H9 (cell line): ENCODE results near the gene AKNA. TPM values are rescaled to one million over a fixed set of nuclear protein-coding genes. Genes with fewer than 3 reads are reported as not detected.

Source experiments
- DNase-seq: peaks from one replicate; pipeline ENCODE4 v3.0.0-alpha.2; 2017
- H2AFZ ChIP-seq: one replicate; pipeline ENCODE4 v1.6.1; 2013; ENCODE audit warnings: mild to moderate bottlenecking, low read length, control low read depth, moderate library complexity
- H2AK5ac ChIP-seq: 2 replicates; pipeline ENCODE4 v1.6.1; 2013; ENCODE audit warnings: low read length, control low read depth, mixed read lengths; ENCODE audit not compliant: insufficient read length
- H2BK120ac ChIP-seq: one replicate; pipeline ENCODE4 v1.6.1; 2013; ENCODE audit warnings: low read depth, mild to moderate bottlenecking, low read length, control low read depth, inconsistent platforms; ENCODE audit not compliant: poor library complexity, severe bottlenecking
- H2BK12ac ChIP-seq: 2 replicates; pipeline ENCODE4 v1.6.1; 2013; ENCODE audit warnings: low read length, control low read depth, mixed read lengths, low read depth; ENCODE audit not compliant: insufficient read length
- H2BK15ac ChIP-seq: 2 replicates; pipeline ENCODE4 v1.6.1; 2013; ENCODE audit warnings: low read depth, low read length, control low read depth
- H2BK20ac ChIP-seq: one replicate; pipeline ENCODE4 v1.6.1; 2013; ENCODE audit warnings: low read depth, mild to moderate bottlenecking, low read length, control low read depth, inconsistent platforms; ENCODE audit not compliant: poor library complexity, severe bottlenecking
- H2BK5ac ChIP-seq: 2 replicates; pipeline ENCODE4 v1.6.1; 2013; ENCODE audit warnings: low read length, control low read depth, mixed read lengths; ENCODE audit not compliant: insufficient read length
- H3K14ac ChIP-seq: 2 replicates; pipeline ENCODE4 v1.6.1; 2013; ENCODE audit warnings: low read length, control low read depth; ENCODE audit not compliant: insufficient read depth
- H3K18ac ChIP-seq: 2 replicates; pipeline ENCODE4 v1.6.1; 2013; ENCODE audit warnings: low read depth, mild to moderate bottlenecking, mixed read lengths, low read length, control low read depth; ENCODE audit not compliant: insufficient read length
- H3K23ac ChIP-seq: 2 replicates; pipeline ENCODE4 v1.6.1; 2013; ENCODE audit warnings: low read length, control low read depth, mixed read lengths, low read depth; ENCODE audit not compliant: insufficient read length
- H3K23me2 ChIP-seq: 2 replicates; pipeline ENCODE4 v1.6.1; 2013; ENCODE audit warnings: low read depth, mild to moderate bottlenecking, mixed read lengths, low read length, control low read depth; ENCODE audit not compliant: insufficient read length, poor library complexity, severe bottlenecking
- H3K27ac ChIP-seq: 2 replicates; pipeline ENCODE4 v1.5.1; 2013; ENCODE audit warnings: low read length, control low read depth, mixed read lengths, low read depth; ENCODE audit not compliant: insufficient read length
- H3K27me3 ChIP-seq: 2 replicates; pipeline ENCODE4 v1.6.1; 2013; ENCODE audit warnings: low read length, control low read depth, inconsistent platforms; ENCODE audit not compliant: insufficient read depth
- H3K4ac ChIP-seq: 2 replicates; pipeline ENCODE4 v1.6.1; 2013; ENCODE audit warnings: low read depth, mild to moderate bottlenecking, control low read depth, inconsistent platforms, low read length, moderate library complexity
- H3K4me1 ChIP-seq: 2 replicates; pipeline ENCODE4 v1.6.1; 2013; ENCODE audit warnings: low read length, control low read depth, inconsistent platforms; ENCODE audit not compliant: insufficient read depth
- H3K4me2 ChIP-seq: 2 replicates; pipeline ENCODE4 v1.6.1; 2013; ENCODE audit warnings: low read length, control low read depth, mixed read lengths; ENCODE audit not compliant: insufficient read length, insufficient read depth
- H3K56ac ChIP-seq: 2 replicates; pipeline ENCODE4 v1.6.1; 2013; ENCODE audit warnings: low read depth, mild to moderate bottlenecking, mixed read lengths, low read length, control low read depth; ENCODE audit not compliant: insufficient read length
- H3K79me1 ChIP-seq: 2 replicates; pipeline ENCODE4 v1.6.1; 2013; ENCODE audit warnings: low read depth, mild to moderate bottlenecking, moderate library complexity, low read length, control low read depth, inconsistent platforms; ENCODE audit not compliant: insufficient read depth, poor library complexity, severe bottlenecking
- H3K79me2 ChIP-seq: 2 replicates; pipeline ENCODE4 v1.6.1; 2013; ENCODE audit warnings: low read length, control low read depth, inconsistent platforms; ENCODE audit not compliant: insufficient read depth
- H3K9ac ChIP-seq: 2 replicates; pipeline ENCODE4 v1.6.1; 2013; ENCODE audit warnings: low read length, control low read depth, mixed read lengths; ENCODE audit not compliant: insufficient read length; ENCODE audit errors: extremely low read depth
- H3K9me3 ChIP-seq: one replicate; pipeline ENCODE4 v1.6.1; 2013; ENCODE audit warnings: low read depth, low read length, inconsistent platforms; ENCODE audit not compliant: control insufficient read depth
- H3T11ph ChIP-seq: one replicate; pipeline ENCODE4 v1.6.1; 2013; ENCODE audit warnings: mild to moderate bottlenecking, low read length, control low read depth, inconsistent platforms
- H4K20me1 ChIP-seq: one replicate; pipeline ENCODE4 v1.6.1; 2013; ENCODE audit not compliant: control insufficient read depth, insufficient read length, insufficient read depth
- H4K5ac ChIP-seq: 2 replicates; pipeline ENCODE4 v1.6.1; 2013; ENCODE audit warnings: low read depth, mild to moderate bottlenecking, mixed read lengths, low read length, control low read depth; ENCODE audit not compliant: insufficient read length
- H4K8ac ChIP-seq: replicated peaks from 2 replicates; pipeline ENCODE4 v1.6.1; 2013; ENCODE audit warnings: low read length, control low read depth, mixed read lengths, low read depth; ENCODE audit not compliant: insufficient read length
- H4K91ac ChIP-seq: 2 replicates; pipeline ENCODE4 v1.6.1; 2013; ENCODE audit warnings: low read depth, mild to moderate bottlenecking, moderate library complexity, mixed read lengths, low read length, control low read depth; ENCODE audit not compliant: insufficient read length
- H3K27ac Mint-ChIP-seq, 3 experiments: 2 replicates in 2 of 3; 3 replicates in 1 of 3; pipeline ENCODE4 v1.8.0; 2020 to 2021; ENCODE audit warnings: mixed read lengths in 3 of 3, mild to moderate bottlenecking in 1 of 3, moderate library complexity in 1 of 3
- H3K27me3 Mint-ChIP-seq: 2 replicates; pipeline ENCODE4 v1.8.0; 2021; ENCODE audit warnings: low read depth, mild to moderate bottlenecking, moderate library complexity, mixed read lengths
- H3K36me3 Mint-ChIP-seq, 3 experiments: 2 replicates in 2 of 3; 3 replicates in 1 of 3; pipeline ENCODE4 v1.8.0; 2020 to 2021; ENCODE audit warnings: low read depth in 3 of 3, mixed read lengths in 3 of 3; ENCODE audit not compliant: insufficient read depth in 1 of 3
- H3K4me1 Mint-ChIP-seq, 2 experiments: 2 replicates each; pipeline ENCODE4 v1.8.0; 2020; ENCODE audit warnings: mixed read lengths in 2 of 2
- H3K4me3 Mint-ChIP-seq, 2 experiments: 2 replicates in 1 of 2; 3 replicates in 1 of 2; pipeline ENCODE4 v1.8.0; 2020 to 2021; ENCODE audit warnings: mild to moderate bottlenecking in 2 of 2, mixed read lengths in 2 of 2, moderate library complexity in 1 of 2
- H3K9me3 Mint-ChIP-seq, 2 experiments: 2 replicates in 1 of 2; 3 replicates in 1 of 2; pipeline ENCODE4 v1.8.0; 2020; ENCODE audit warnings: mild to moderate bottlenecking in 2 of 2, mixed read lengths in 2 of 2, moderate library complexity in 1 of 2
- CTCF ChIP-seq: fragments of 200-600 bp; sonication (generic); conservative IDR thresholded peaks from 3 replicates; pipeline ENCODE4 v1.8.0; 2021; ENCODE audit warnings: antibody characterized with exemption, mild to moderate bottlenecking
- WGBS: extraction: QIAGEN DNeasy Blood & Tissue Kit; methylation state at CpG from one replicate; pipeline ENCODE4 v1.1.7; 2013; ENCODE audit warnings: missing lambda C conversion rate, low lambda C conversion rate, mixed read lengths; ENCODE audit not compliant: insufficient read length; ENCODE audit errors: extremely low coverage; 5-methylcytosine and 5-hydroxymethylcytosine counted together
- total RNA-seq: library from RNA; stranded (reverse); gene quantifications from 2 replicates; pipeline ENCODE4 v1.2.1, GENCODE V29; 2021

The AKNA gene
- total RNA-seq, 1 experiment from 2014 or later: 19.7 TPM

DNA sequence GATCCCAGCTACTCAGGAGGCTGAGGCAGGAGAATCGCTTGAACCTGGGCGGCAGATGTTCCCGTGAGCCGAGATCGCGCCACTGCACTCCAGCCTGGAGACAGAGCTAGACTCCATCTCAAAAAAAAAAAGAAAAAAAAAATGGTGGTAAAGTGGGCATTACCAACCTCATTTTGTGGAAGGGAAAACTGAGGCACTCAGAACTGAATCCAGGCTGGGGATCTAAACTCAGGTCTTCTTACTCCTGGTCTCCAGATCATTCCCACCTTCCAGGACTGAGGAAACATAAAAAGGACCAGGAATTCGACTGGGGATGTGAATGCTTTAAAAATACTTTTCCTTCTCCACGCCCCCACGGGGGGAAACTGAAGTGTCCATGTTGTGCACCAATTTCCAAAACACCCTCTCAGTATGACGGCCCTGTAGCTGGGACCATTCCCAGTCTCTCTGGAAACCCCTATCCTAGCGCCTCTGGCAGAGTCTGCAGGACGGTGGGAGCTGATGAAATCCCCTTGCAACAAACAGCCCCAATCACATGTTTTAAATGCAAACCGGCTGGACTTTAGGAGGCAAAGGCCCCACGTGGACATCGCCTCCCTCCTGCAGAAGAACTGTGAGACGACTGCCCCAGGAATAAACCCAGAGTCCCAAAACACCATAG, 8.9 kb upstream of the AKNA start:
- H2BK15ac ChIP-seq: no peak overlapping the region
- no peaks in the 10 kb centered on the region; the same call in 1 of the 2 replicates for H3K27me3 Mint-ChIP-seq
- H3K9ac ChIP-seq: no peak overlapping the region
- H3K9me3 ChIP-seq: no peaks in the 10 kb centered on the region
- no peak overlapping the region; the same call in 1 of the 2 replicates for H3K4ac ChIP-seq
- no peak overlapping the region for H2AK5ac ChIP-seq
- H3K9me3 Mint-ChIP-seq: no peaks in the 10 kb centered on the region; a peak in 1 of 5 replicates
- H2BK5ac ChIP-seq: no peak overlapping the region
- H2AFZ ChIP-seq: no peak overlapping the region
- peaks cover 27 to 40% of the 10 kb centered on the region in 2 experiments for H3K4me1 Mint-ChIP-seq
- H4K8ac ChIP-seq: no peak overlapping the region
- no peak overlapping the region for H2BK20ac ChIP-seq
- H3K4me1 ChIP-seq: no peaks in the 10 kb centered on the region; the same call in 1 of the 2 replicates
- no peak overlapping the region for H3K23ac ChIP-seq
- H3K23me2 ChIP-seq: no peaks in the 10 kb centered on the region
- H3K36me3 Mint-ChIP-seq: peaks cover 0 to 9% (median 0%) of the 10 kb centered on the region in 3 experiments; a peak in 4 of 7 replicates
- no peaks in the 10 kb centered on the region for H4K20me1 ChIP-seq
- H3K79me2 ChIP-seq: no peaks in the 10 kb centered on the region
- H3K14ac ChIP-seq: no peak overlapping the region; the same call in 1 of the 2 replicates
- no peak overlapping the region for H4K5ac ChIP-seq
- no peak for TF ChIP-seq CTCF
- H3K18ac ChIP-seq: no peak overlapping the region
- H2BK12ac ChIP-seq: no peak overlapping the region
- no peak overlapping the region for H3T11ph ChIP-seq
- H3K56ac ChIP-seq: no peak overlapping the region
- peak overlapping the region; percentile 94 to 97 (median 94) for H3K27ac Mint-ChIP-seq
- no peak for DNase-seq
- no peaks in the 10 kb centered on the region for H3K27me3 ChIP-seq
- H3K27ac ChIP-seq: no peak overlapping the region
- H4K91ac ChIP-seq: no peak overlapping the region
- peak overlapping the region; percentile 85 to 93 for H3K4me3 Mint-ChIP-seq
- H2BK120ac ChIP-seq: no peak overlapping the region
- no peak overlapping the region for H3K4me2 ChIP-seq
- H3K79me1 ChIP-seq: no peaks in the 10 kb centered on the region
- WGBS: no CpG with 5 or more reads among the region's 16 CpGs
